H1 (cell line): Measurements from ENCODE around the gene CHST8. TPM values are rescaled to one million over a fixed set of nuclear protein-coding genes. Genes with fewer than 3 reads are reported as not detected.

Source experiments
- CTCF ChIA-PET: fragments of 300-600 bp; sonication (Branson Sonifier 250); formaldehyde crosslinking; loops from one replicate; lab custom pipeline; 2021; ENCODE audit not compliant: partially characterized antibody; lab: Charles Lee
- POLR2A ChIA-PET: fragments of 300-600 bp; sonication (Branson Sonifier 250); formaldehyde crosslinking; loops from one replicate; lab custom pipeline; 2021; ENCODE audit warnings: inconsistent platforms; ENCODE audit not compliant: partially characterized antibody; lab: Charles Lee
- DNase-seq, 2 experiments: peaks; one replicate each; pipeline versions ENCODE4 v3.0.0 to v3.0.0-alpha.2; 2010 to 2022; ENCODE audit warnings: low spot score in 2 of 2, low read depth in 1 of 2, mixed read lengths in 1 of 2
- FAIRE-seq: peaks from 2 replicates; lab custom pipeline; 2011; peaks lifted over from hg19 to GRCh38; lab: Jason Lieb, UNC
- H2AFZ ChIP-seq: 2 replicates; pipeline ENCODE4 v1.8.1; 2012; ENCODE audit warnings: low read length, inconsistent platforms
- H2AK5ac ChIP-seq: 2 replicates; pipeline ENCODE4 v1.6.1; 2013; ENCODE audit warnings: low read depth, low read length
- H2BK120ac ChIP-seq: replicated peaks from 2 replicates; pipeline ENCODE3; 2013; ENCODE audit warnings: low read depth, low read length, inconsistent platforms
- H2BK12ac ChIP-seq: 2 replicates; pipeline ENCODE4 v1.6.1; 2013; ENCODE audit warnings: low read depth, low read length
- H2BK15ac ChIP-seq: 2 replicates; pipeline ENCODE4 v1.6.1; 2013; ENCODE audit warnings: low read length
- H2BK20ac ChIP-seq: 2 replicates; pipeline ENCODE4 v1.6.1; 2013; ENCODE audit warnings: low read length
- H2BK5ac ChIP-seq: 2 replicates; pipeline ENCODE4 v1.6.1; 2013; ENCODE audit warnings: low read depth, low read length
- H3K14ac ChIP-seq: 2 replicates; pipeline ENCODE4 v1.6.1; 2013; ENCODE audit warnings: inconsistent platforms; ENCODE audit not compliant: insufficient read length
- H3K18ac ChIP-seq: 2 replicates; pipeline ENCODE4 v1.6.1; 2013; ENCODE audit warnings: low read length; ENCODE audit errors: extremely low read depth
- H3K23ac ChIP-seq: 2 replicates; pipeline ENCODE4 v1.6.1; 2013; ENCODE audit warnings: inconsistent platforms; ENCODE audit not compliant: insufficient read length
- H3K23me2 ChIP-seq: 2 replicates; pipeline ENCODE4 v1.6.1; 2013; ENCODE audit warnings: low read depth, low read length
- H3K27ac ChIP-seq: 2 replicates; pipeline ENCODE4 v1.6.1; 2011; ENCODE audit warnings: low read depth, low read length, inconsistent platforms
- H3K27me3 ChIP-seq, 4 experiments: replicated peaks in 1 of 4; 1 replicate in 1 of 4; 2 replicates in 3 of 4; pipeline versions ENCODE4 v1.6.1 to v1.8.1; 2011 to 2013; ENCODE audit warnings: low read length in 3 of 4, mild to moderate bottlenecking in 3 of 4, inconsistent platforms in 2 of 4, mixed read lengths in 2 of 4, moderate library complexity in 1 of 4; ENCODE audit not compliant: control insufficient read depth in 3 of 4, insufficient read depth in 3 of 4; ENCODE audit errors: extremely low read depth in 1 of 4
- H3K36me3 ChIP-seq, 4 experiments: 2 replicates each; pipeline versions ENCODE4 v1.6.1 to v1.8.1; 2011 to 2013; ENCODE audit warnings: mild to moderate bottlenecking in 4 of 4, low read length in 3 of 4, moderate library complexity in 2 of 4, control low read depth in 1 of 4, inconsistent platforms in 1 of 4; ENCODE audit not compliant: insufficient read depth in 4 of 4, control insufficient read depth in 2 of 4
- H3K4ac ChIP-seq: replicated peaks from 2 replicates; pipeline ENCODE3; 2013; ENCODE audit warnings: low read length, low read depth, mixed read lengths, inconsistent platforms; ENCODE audit not compliant: insufficient read length
- H3K4me1 ChIP-seq, 4 experiments: replicated peaks in 1 of 4; 1 replicate in 1 of 4; 2 replicates in 3 of 4; pipeline versions ENCODE4 v1.6.1 to v1.8.1; 2011 to 2013; ENCODE audit warnings: low read length in 3 of 4, inconsistent platforms in 2 of 4, mixed read lengths in 1 of 4; ENCODE audit not compliant: insufficient read depth in 4 of 4, control insufficient read depth in 3 of 4
- H3K4me2 ChIP-seq, 2 experiments: 2 replicates each; pipeline versions ENCODE4 v1.6.1 to v1.8.1; 2011 to 2013; ENCODE audit warnings: low read depth in 2 of 2, low read length in 2 of 2, control low read depth in 1 of 2, inconsistent platforms in 1 of 2, mild to moderate bottlenecking in 1 of 2; ENCODE audit not compliant: insufficient read depth in 1 of 2
- H3K4me3 ChIP-seq, 4 experiments: fragments of 200-600, 300-600 bp in 1 of 4; sonication (generic), shearing (Covaris generic), sonication (Bioruptor Twin) in 1 of 4; 2 replicates each; pipeline versions ENCODE4 v1.5.1 to v1.8.1; 2011 to 2016; ENCODE audit warnings: low read length in 4 of 4, low read depth in 3 of 4, control low read depth in 2 of 4, inconsistent platforms in 2 of 4, mild to moderate bottlenecking in 2 of 4, mixed read lengths in 1 of 4, moderate library complexity in 1 of 4; ENCODE audit not compliant: insufficient read depth in 2 of 4; ENCODE audit errors: extremely low read depth in 1 of 4
- H3K56ac ChIP-seq: replicated peaks from 2 replicates; pipeline ENCODE3; 2013; ENCODE audit warnings: low read depth, mild to moderate bottlenecking, mixed read lengths, low read length, inconsistent platforms; ENCODE audit not compliant: insufficient read length
- H3K79me1 ChIP-seq: 2 replicates; pipeline ENCODE4 v1.6.1; 2013; ENCODE audit warnings: low read depth, low read length, control low read depth
- H3K79me2 ChIP-seq, 2 experiments: 2 replicates each; pipeline versions ENCODE4 v1.6.1 to v1.8.1; 2012 to 2013; ENCODE audit warnings: low read length in 2 of 2, mild to moderate bottlenecking in 2 of 2, inconsistent platforms in 1 of 2; ENCODE audit not compliant: insufficient read depth in 2 of 2, control insufficient read depth in 1 of 2
- H3K9ac ChIP-seq, 4 experiments: replicated peaks in 1 of 4; 1 replicate in 1 of 4; 2 replicates in 3 of 4; pipeline versions ENCODE4 v1.6.1 to v1.8.1; 2011 to 2013; ENCODE audit warnings: low read depth in 3 of 4, low read length in 3 of 4, control low read depth in 2 of 4, mild to moderate bottlenecking in 2 of 4, moderate library complexity in 2 of 4, inconsistent platforms in 1 of 4; ENCODE audit errors: extremely low read depth in 1 of 4
- H3K9me3 ChIP-seq, 2 experiments: 2 replicates each; pipeline versions ENCODE4 v1.6.1 to v1.8.1; 2012 to 2013; ENCODE audit warnings: mild to moderate bottlenecking in 2 of 2, moderate library complexity in 2 of 2, control low read depth in 1 of 2, inconsistent platforms in 1 of 2, low read depth in 1 of 2, low read length in 1 of 2, mixed read lengths in 1 of 2; ENCODE audit not compliant: insufficient read depth in 2 of 2
- H4K20me1 ChIP-seq, 2 experiments: replicated peaks in 1 of 2; 2 replicates each; pipeline versions ENCODE3 to v1.8.1; 2011 to 2013; ENCODE audit warnings: inconsistent platforms in 2 of 2, low read length in 2 of 2, mild to moderate bottlenecking in 1 of 2; ENCODE audit not compliant: insufficient read depth in 2 of 2, control insufficient read depth in 1 of 2
- H4K5ac ChIP-seq: 2 replicates; pipeline ENCODE4 v1.6.1; 2013; ENCODE audit warnings: low read length, low read depth, mixed read lengths, inconsistent platforms; ENCODE audit not compliant: insufficient read length
- H4K8ac ChIP-seq: 2 replicates; pipeline ENCODE4 v1.8.0; 2013; ENCODE audit warnings: mild to moderate bottlenecking, moderate library complexity, low read length, inconsistent platforms; ENCODE audit not compliant: insufficient read depth; ENCODE audit errors: extremely low read depth
- H4K91ac ChIP-seq: replicated peaks from 2 replicates; pipeline ENCODE3; 2013; ENCODE audit warnings: low read length, mixed read lengths, inconsistent platforms; ENCODE audit not compliant: insufficient read length
- CBX5 ChIP-seq: fragments of 300-800, 300-1000 bp; sonication (generic); IDR thresholded peaks from 2 replicates; pipeline ENCODE4 v1.7.1; 2016; ENCODE audit warnings: antibody characterized with exemption, low read length, low read depth
- CHD1 ChIP-seq: IDR thresholded peaks from 2 replicates; pipeline ENCODE4 v1.6.1; 2012; ENCODE audit warnings: low read depth, low read length, improper control_type of control experiment
- EZH2 ChIP-seq: fragments of 200-600 bp; sonication (generic); IDR thresholded peaks from 2 replicates; pipeline ENCODE4 v1.7.1; 2012; ENCODE audit warnings: low read depth, mild to moderate bottlenecking, moderate library complexity, low read length, inconsistent platforms; ENCODE audit not compliant: severe bottlenecking
- JUND ChIP-seq: IDR thresholded peaks from 2 replicates; pipeline ENCODE4 v1.6.1; 2011; ENCODE audit warnings: mild to moderate bottlenecking, improper control_type of control experiment, low read length
- MAFK ChIP-seq: IDR thresholded peaks from 2 replicates; pipeline ENCODE4 v1.6.1; 2012; ENCODE audit warnings: low read depth, mild to moderate bottlenecking, improper control_type of control experiment, low read length
- NRF1 ChIP-seq: IDR thresholded peaks from 2 replicates; pipeline ENCODE4 v1.6.1; 2011; ENCODE audit warnings: mild to moderate bottlenecking, low read depth, low read length, improper control_type of control experiment
- RAD21 ChIP-seq, 2 experiments: IDR thresholded peaks in 1 of 2; conservative IDR thresholded peaks in 1 of 2; 2 replicates each; pipeline ENCODE4 v1.6.1; 2011; ENCODE audit warnings: low read depth in 2 of 2, low read length in 2 of 2, improper control_type of control experiment in 1 of 2, inconsistent platforms in 1 of 2, mild to moderate bottlenecking in 1 of 2, moderate library complexity in 1 of 2
- RXRA ChIP-seq: IDR thresholded peaks from 2 replicates; pipeline ENCODE4 v1.6.1; 2011; ENCODE audit warnings: low read depth, mild to moderate bottlenecking, low read length, moderate library complexity; ENCODE audit not compliant: insufficient read depth
- SP2 ChIP-seq: IDR thresholded peaks from 2 replicates; pipeline ENCODE4 v1.6.1; 2012; ENCODE audit warnings: mild to moderate bottlenecking, low read length, inconsistent platforms
- SP4 ChIP-seq: IDR thresholded peaks from 2 replicates; pipeline ENCODE4 v1.6.1; 2012; ENCODE audit warnings: low read length, inconsistent platforms
- SRF ChIP-seq: IDR thresholded peaks from 2 replicates; pipeline ENCODE4 v1.6.1; 2011; ENCODE audit warnings: mild to moderate bottlenecking, low read depth, low read length, moderate library complexity
- TEAD4 ChIP-seq: IDR thresholded peaks from 2 replicates; pipeline ENCODE4 v1.6.1; 2012; ENCODE audit warnings: low read depth, low read length, inconsistent platforms, mixed read lengths
- WGBS, 2 experiments: shearing (Covaris generic) in 1 of 2; methylation state at CpG; one replicate each; pipeline versions ENCODE4 v1.1.6 to v1.1.7; 2013 to 2015; ENCODE audit warnings: low lambda C conversion rate in 2 of 2, mixed read lengths in 2 of 2, inconsistent platforms in 1 of 2, low coverage in 1 of 2, missing lambda C conversion rate in 1 of 2; ENCODE audit not compliant: insufficient replicate concordance in 2 of 2, insufficient coverage in 1 of 2, insufficient read length in 1 of 2; ENCODE audit errors: extremely low coverage in 1 of 2, missing lambda C conversion rate in 1 of 2; 5-methylcytosine and 5-hydroxymethylcytosine counted together
- polyA plus RNA-seq, 7 experiments: library from polyadenylated mRNA; depleted of rRNA in 3 of 7; stranded (reverse) in 5 of 7; unstranded in 2 of 7; fragments of >200 nt in 5 of 7; fragments of 200-250 nt in 2 of 7; gene quantifications; 1 replicate in 5 of 7; 2 replicates in 1 of 7; 4 replicates in 1 of 7; pipeline versions ENCODE4 v1.2.1 to v1.2.3, GENCODE V29; 2011 to 2013; ENCODE audit warnings: missing spikeins in 2 of 7, mixed read lengths in 2 of 7
- total RNA-seq: library from RNA; stranded (reverse); fragmentation: NEBNext Ultra II Directional; extraction: Animal tissue kit (Norgen Biotek cat#: 25700); gene quantifications from 2 replicates; pipeline ENCODE4 v1.2.1, GENCODE V29; 2021

The CHST8 gene
- total and polyA plus RNA-seq, 2 of the 8 experiments (the other 6 are each of a cell fraction or from before 2014, with no cell fraction given) = 10.8 to 28.2 TPM

GRCh38 chr19:33756177-33756576 is 134.4 kb downstream of the CHST8 start:
- Histone ChIP-seq H4K20me1 (no peaks in the 10 kb centered on the region), H3K23me2 (no peaks in the 10 kb centered on the region; the same call in 1 of the 2 replicates), H3K9me3 (no peaks in the 10 kb centered on the region), H3K9ac (no peak overlapping the region), H3K36me3 (no peaks in the 10 kb centered on the region; a peak in 1 of 8 replicates), H3K18ac (no peak overlapping the region), H2BK12ac (no peak overlapping the region), H4K8ac (no peak overlapping the region), H3K79me2 (no peaks in the 10 kb centered on the region), H3K4me3 (no peak overlapping the region), H3K27me3 (no peaks in the 10 kb centered on the region), H2BK5ac (no peak overlapping the region; the same call in 1 of the 2 replicates), H2BK20ac (no peak overlapping the region), H3K14ac (no peak overlapping the region), H3K4me1 (no peaks in the 10 kb centered on the region; a peak in 1 of 7 replicates), H2BK15ac (no peak overlapping the region), H3K79me1 (no peaks in the 10 kb centered on the region), H3K56ac (no peak overlapping the region), H2BK120ac (no peak overlapping the region), H2AFZ (no peak overlapping the region), H3K27ac (no peak overlapping the region), H3K23ac (no peak overlapping the region), H3K4ac (no peak overlapping the region), H4K5ac (no peak overlapping the region), H4K91ac (no peak overlapping the region), H2AK5ac (no peak overlapping the region), H3K4me2 (no peak overlapping the region)
- CTCF ChIA-PET = interaction anchor here (0.8 to 3.2 kb wide), 6 partner anchors 12 to 349 kb away, joined by 3 to 13 read pairs (median 4); no protein-coding TSS in a partner anchor
- POLR2A ChIA-PET = no interaction called here
- no peak for TF ChIP-seq SP2
- TF ChIP-seq RAD21 (IDR thresholded peaks at IDR 0.05 in 1 of 2, conservative IDR thresholded peaks at IDR 0.05 in 1 of 2; ENCODE audit: low read depth in 2 of 2, low read length in 2 of 2) = no peak
- TF ChIP-seq JUND = no peak
- no peak for TF ChIP-seq CHD1
- no peak for TF ChIP-seq MAFK
- no peak for TF ChIP-seq SRF
- no peak for TF ChIP-seq SP4
- no peak for TF ChIP-seq EZH2
- TF ChIP-seq NRF1 = no peak
- TF ChIP-seq CBX5 = no peak
- no peak for TF ChIP-seq RXRA
- TF ChIP-seq TEAD4 = no peak
- no peak for DNase-seq
- FAIRE-seq = no peak
- 93% methylated on average over 11 of the region's 11 CpGs; no CpG with 5 or more reads in 1 of the 2 experiments for WGBS, 2 experiments
